Fibroblast of peridontal ligament (primary cell): ENCODE results near the gene SIGLEC1.

Source experiments
- DNase-seq: peaks from one replicate; pipeline ENCODE4 v3.0.0-alpha.2; 2010; ENCODE audit errors: extremely low read depth

The SIGLEC1 gene

DNA sequence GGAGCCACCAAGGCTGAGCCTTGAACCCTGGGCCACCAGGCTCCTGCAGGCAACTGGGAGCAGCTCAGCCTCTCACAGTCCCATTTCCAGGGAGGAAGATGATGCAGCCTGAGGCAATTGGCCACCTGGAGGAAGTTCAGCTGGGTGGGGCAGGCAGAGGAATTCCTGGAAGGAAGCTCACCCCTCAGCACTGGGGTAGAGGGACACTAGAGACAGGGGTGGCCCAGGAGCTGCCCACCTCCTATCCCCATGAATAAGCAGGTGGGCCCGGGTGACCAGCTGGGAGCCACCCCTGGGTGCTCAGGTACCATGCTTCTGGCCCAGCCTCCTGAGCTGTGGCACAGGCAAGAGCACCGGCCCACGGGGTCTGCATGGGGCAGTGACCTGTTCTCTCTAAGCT, 16.5 kb upstream of the SIGLEC1 start:
- DNase-seq = no peak

DNA sequence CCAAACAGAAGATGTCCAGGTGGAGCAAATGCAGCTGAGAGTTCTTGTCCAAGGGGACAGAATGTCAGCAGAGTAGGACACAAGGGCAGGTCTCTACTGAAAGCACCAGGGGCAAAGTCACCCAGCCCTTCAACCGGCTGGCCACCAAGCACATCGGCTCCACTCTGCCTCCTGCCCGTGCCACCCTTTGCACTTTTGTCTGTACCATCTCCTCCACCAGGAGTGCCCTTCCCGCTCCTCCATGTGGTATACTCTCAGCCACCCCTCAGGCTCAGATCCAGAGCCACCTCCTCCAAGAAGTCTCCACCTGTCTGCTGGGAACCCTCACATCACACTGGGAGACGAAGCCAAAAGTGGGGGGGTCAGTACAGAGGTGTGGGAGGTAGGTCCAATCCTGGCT, 16.0 kb upstream of the SIGLEC1 start:
- DNase-seq = no peak

DNA sequence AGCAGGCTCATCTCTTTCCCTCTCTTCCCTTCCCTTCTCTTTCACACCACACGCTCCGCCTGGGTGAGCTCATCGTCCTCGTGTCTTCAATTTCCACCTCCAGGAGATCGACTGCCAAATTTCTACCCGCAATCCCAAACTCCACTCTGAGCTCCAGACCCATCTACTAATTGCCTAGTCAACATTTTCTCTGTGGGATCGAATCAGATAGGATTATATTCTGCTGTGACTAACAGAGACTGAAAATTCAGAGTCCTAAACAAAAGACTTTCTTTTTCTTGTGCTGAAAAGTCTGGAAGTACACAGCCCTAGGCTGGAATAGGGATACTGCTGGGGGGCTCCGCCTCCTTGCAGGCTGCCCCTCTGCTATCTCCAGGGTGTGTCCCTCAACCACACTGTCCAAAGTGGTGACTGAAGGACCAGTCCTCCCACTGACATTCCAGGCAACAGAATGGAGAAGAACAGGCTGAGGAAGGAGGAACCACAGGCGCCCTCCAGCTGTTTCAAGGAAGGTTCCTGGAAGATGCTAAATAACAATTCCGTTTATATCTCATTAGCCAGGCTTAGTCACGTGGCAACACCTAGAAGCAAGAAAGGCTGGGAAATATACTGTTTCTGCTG, 15.1 kb upstream of the SIGLEC1 start:
- peak; percentile 90 for DNase-seq

DNA sequence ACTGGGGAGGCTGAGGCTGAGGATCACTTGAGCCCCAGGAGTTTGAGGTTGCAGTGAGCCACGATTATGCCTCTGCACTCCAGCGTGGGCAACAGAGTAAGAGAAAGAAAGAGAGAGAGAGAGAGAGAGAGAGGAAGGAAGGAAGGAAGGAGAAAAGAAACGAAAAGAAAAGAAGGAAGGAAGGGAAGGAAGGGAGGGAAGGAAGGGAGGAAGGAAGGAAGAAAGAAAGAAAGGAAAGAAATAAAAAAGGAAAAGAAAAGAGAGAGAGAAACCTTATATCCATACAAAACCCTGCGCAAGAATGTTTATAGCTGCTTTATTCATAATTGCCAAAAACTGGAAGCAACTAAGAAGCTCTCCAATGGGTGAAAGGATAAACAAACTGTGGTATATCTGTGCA, 12.0 kb upstream of the SIGLEC1 start:
- no peak for DNase-seq

DNA sequence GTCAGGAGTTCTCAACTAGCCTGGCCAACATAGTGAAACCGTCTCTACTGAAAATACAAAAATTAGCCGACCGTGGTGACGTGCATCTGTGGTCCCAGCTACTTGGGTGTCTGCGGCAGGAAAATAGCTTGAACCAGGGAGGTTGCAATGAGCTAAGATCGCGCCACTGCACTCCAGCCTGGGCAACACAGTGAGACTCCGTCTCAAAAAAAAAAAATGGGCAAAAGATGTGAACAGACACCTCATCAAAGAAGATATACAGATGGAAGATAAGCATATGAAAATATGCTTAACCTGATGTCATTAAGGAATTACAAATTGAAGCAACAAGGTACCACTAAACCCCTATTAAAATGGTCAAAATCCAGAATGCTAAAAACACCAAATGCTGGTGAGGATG, 10.9 kb upstream of the SIGLEC1 start:
- no peak for DNase-seq

DNA sequence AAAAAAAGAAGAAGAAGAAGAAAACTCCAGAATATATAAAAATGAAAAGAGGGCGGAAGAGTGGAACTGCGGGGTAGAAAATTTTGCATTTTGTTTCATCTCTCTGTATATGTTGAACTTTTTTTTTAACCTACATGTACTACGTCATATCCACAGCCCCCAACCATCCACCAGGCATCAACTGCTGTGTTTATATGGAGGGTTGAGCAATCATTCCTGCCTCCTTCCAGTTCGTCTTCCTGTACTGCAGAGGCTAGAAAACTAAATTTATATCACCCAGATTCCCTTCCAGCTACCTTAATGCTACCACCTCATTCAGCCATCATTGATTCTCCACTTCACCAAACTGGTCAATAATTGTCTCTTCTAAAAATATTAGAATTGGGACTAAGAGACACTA, 9.5 kb upstream of the SIGLEC1 start:
- DNase-seq = no peak

DNA sequence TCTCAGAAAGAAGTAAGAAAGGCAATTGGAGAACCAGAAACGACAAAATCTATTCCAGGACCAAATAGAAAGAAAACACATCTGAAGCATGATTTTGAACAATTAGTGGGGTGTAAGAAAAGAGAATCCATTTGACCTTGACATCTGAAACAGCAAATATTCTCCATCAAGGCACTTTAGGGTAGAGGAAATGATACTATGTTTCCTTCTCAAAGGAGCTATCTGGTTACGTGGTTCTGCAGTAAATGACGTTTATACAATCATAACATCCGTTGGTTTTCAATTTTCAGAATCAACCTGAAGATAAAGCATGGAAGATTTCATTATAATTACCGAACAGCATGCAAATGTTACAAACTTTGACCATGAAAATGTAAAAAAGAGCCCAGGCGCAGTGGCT, 8.2 kb upstream of the SIGLEC1 start:
- no peak for DNase-seq

DNA sequence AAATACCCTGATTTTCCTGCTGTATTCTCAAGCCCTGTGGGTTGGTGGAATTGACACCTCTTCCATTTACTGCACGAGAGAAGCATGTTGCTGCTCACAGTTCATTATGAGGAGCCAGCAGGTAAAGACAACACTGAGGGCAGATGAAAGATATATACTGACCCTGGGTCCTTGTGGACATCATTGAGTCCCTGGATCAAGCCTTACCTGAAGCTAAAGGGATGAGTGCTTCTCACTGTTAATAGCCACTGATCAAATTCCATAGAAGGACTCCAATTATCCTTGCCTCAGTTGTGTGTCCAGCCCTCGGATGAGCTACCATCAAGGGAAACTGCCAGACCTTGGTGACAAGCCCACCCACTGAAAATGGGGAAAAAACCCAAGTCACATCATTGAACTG, 7.7 kb upstream of the SIGLEC1 start:
- no peak for DNase-seq

DNA sequence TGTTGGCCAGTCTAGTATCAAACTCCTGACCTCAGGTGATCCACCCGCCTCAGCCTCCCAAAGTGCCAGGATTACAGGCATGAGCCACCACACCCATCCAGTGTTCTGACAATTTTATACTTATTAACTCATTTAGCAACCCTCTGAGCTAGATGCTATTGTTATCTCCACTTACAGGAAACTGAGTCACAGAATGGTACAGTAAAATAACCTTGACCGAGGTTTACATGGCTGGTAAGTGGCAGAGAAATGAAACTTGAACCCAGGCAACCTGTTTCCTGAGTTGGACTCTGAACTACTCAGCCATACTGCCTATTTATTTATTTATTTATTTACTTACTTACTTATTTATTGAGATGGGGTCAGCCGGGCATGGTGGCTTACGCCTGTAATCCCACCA, 6.6 kb upstream of the SIGLEC1 start:
- no peak for DNase-seq

DNA sequence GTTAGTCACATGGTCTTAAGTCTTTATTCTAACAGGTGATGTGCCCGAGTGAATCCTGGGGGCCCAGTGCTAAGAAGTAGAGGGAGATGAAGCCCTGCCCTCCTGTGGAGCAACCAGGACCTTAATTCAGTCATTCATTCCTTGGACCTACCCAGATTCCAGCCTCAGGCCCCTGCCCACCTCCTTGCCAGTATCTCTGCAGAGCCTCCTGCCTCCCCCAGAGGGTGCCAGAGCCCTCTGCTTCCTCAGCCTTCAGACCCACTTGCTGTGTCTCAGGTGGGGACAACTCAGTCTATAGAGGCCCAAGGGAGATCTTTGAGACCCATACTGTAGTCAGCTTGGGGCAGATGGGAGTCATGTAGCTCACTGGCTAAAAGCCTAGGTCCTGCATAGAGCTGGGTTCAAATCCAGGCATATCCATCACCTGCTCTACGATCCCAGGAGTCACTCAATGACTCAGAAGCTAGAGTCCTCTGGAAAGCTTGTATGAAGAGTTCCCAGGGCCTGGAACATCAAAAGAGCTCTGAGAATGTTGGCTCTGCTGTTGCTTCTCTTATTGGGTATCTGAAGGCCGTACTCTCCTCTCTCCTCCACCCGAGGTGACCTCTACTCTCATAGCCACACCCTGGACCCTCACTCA, 3.9 kb upstream of the SIGLEC1 start:
- peak; percentile 41 for DNase-seq

DNA sequence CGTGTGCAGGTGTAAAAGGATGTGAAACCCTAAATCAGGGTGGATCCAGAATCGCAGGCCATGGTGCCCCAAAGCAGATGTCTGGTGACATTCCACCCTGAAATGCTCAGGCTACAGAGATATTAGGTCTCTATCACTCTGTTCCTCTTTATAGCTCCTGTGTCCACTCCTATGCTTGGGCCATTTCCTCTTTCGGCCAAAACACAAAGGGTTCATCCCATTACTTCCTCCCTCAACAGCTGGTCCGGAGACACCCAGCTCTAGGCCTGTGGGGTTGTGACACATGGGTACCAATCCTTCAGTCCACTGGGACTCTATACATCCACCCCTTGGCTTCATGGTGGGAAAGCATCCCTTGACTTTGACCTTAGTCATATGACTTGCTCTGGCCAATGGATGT, 1.7 kb upstream of the SIGLEC1 start:
- DNase-seq = no peak

DNA sequence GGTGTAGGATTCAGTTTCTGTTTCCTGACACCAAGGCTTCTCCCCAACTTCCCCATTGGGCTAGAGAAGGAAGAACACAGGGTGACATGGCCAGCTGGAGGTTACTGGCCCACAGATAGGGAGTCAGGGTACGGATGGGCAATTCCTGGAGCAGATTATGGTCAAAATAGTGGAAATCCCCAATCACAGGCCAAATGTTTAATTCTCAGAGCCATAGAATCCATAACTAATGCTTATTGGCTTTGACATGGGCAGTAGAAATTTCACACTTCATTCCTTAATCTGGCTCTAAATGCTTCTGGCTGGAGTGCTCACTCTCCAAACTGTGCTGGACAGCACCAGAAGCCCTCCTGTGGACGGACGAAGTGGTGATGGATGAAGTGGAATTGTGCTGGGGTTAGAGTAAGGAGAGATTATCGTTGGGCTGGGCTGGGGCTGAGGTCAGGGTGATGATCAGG, 887 bp downstream of the SIGLEC1 start:
- no peak for DNase-seq

DNA sequence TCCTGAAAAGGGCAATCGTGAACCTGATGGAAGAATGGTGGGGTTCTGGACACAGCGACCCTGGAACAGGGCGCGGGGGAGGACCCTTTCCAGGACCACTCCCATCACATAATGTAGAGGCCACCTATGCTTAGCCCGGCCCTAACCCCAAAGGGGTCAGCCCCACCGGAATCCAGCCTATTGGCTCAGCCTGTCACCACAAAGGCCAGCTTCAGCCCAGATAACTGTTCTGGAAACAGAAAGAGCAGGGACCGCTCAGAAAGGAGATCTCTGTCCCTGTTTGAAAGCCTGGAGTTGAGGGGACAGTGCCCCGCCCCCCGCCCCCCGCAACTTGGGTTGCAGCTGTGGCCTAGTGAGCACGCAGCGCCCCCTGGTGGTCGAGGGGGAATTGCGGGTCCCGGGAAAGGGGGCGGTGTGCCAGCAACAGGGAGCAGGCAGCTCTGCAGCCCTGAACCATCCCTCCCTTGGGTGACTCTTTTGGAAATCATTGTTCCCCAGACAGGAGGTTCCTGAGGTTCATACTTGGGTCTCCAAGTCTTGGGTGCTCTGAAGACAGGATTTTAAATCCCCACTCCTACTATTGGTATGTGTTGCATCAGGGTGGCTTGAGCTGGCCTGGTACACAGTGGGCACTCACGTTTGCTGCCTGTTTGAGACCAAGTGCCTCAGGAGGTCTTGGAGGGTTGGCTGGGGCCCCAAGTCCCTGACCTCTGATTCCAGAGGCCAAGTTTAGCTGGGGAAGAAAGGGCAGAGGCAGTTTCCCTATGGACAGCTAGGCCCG, 1.5 kb downstream of the SIGLEC1 start:
- DNase-seq = peak; percentile 54

DNA sequence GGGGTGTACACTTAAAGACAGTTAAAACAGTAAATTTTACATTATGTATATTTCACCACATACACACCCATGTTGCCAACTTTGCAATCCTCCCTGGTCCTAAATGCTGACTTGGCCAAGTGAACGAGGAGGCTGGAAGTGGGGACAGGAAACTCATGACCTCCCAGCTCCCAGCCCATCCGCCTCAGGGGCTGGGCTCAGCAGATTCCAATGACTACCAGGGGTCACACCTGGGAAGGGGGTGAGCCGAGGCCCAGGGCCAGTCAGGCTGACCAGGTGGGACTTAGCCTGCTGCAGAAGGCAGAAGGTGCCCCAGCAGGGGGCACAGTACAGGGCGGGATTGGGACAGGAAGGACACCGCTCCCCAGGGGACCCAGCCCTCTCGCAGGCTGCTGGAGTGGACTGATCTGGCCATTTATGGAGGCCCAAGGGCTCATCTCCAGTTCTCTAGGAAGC, 2.4 kb downstream of the SIGLEC1 start:
- no peak for DNase-seq

DNA sequence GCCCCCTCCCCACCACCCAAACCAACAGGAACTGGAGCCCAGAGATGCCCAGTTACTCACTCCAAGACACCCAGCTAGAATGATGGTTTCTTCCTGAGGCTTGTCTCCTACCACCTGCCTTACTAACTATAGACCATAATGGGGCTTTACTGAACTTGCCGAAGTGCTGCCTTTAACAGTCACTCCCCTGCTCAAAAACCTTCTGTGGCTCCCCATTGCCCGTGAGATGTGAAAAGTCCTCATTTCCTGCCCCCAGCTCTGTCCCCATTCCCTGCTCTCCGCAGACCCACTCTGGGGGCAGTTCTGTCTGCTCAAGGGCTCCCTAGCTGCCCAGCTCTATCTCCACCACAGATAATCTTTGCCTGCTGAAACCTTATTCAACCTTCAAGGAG, 4.9 kb downstream of the SIGLEC1 start:
- DNase-seq = no peak

DNA sequence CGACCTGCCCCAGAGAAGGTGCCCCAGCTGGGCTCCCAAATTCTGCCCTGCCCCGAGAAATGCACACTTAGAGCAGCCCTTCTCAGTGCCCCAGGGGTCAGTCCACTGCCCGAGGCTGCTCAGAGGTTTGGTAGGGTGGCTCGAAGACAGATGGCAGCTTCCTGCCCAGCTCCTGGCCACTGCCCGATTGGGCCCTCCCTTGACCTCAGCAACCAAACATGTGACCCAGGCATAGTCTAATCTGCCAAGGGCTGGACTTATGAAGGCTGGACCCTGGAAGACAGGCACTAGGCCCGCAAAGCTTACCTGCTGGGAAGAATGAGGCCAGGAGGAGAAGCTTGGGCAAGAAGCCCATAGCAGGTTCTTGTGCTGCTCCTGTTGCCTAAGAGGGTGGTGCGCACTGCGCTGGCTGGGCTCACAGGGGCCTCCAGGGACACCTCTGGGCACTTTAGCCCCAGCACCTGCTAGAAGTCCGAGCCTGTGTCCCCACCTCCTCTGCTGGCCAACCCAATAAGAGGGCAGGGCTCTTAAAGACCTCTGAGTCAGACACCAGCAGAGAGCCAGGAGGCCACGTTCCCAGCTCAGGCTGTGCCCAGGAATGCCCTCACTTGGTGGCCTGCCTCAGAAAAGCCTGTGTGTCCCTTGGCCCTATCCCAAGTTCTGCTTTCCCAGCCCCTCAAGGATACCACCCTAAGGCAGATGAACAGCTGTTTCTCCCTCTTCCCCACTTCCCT, 5.5 kb downstream of the SIGLEC1 start:
- peak; percentile 41 for DNase-seq

DNA sequence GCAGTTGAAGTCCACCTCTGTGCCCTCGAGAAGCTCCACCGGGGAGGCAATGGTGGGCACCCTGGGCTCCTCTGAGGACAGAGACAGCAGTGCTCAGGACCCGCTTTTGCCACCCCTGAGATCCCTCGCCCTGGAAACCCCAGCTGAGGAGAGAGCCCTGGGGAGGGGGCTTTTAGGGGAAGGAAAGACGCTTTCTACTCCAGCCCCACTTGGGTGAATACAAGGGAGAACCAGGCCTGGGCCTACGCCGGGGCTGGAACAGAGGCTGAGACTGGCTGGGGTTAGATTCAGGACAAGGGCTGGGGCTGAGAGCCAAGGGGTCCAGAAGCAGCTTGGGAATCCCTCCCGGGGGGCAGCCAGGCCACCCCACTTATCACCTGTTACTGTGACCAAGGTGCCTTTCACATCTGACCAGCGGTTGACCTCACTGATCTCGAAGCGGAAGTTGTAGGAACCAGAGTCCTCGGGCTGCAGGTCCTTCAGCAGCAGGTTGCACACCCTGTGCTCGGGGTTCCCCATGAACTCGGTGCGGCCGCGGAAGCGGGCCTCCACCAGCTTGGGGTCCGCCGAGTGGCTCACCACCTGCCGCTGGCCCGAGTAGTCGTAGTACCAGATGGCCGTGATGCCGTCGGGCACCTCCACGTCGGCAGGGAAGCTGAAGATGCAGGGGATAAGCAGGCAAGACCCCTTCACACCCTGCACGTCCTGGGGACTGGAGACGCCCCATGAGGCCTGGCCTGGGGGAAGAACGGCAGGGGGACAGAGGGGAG, 6.2 kb downstream of the SIGLEC1 start:
- DNase-seq = no peak

DNA sequence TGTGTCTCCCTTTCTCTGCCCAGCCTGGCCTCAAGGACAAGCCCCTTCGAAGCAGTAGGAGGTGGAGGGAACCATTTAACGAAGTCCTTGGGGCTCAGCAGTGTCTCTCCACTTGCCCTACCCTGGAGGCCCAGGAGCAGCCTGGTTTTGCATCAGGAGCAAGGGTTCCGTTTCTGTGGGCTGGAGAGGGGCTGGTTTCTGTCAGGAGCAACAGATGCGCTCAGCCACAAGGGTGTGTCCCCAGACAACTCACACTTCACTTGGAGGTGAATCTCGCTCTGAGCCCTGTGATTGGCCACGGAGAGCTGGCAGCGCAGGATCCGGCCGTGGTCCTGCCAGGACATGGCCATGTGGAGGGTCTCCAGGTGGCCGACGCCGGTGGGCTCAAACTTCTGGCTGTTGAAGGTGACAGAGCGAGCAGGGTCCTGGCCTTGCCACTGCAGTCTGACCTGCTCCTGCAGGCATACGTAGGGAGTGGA, 6.9 kb downstream of the SIGLEC1 start:
- DNase-seq = no peak

DNA sequence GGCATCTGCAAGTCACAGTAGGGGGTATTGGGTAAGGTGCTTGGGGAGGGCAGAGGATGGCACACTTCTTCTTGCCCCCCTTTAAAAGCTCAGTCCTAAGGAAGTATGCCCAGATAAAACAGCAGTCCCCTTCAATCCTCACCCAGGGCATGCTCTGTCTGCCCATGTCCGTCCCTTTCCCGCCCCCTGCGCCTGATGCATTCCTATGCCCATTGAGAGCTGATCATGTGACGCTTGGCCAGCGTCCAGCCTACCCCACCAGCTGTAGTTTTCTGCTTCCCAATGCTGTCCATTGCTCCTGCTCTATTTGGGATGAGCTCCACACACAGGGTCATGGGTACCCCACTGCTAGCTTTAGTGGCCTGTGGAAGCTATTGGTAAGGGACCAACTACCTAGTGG, 8.3 kb downstream of the SIGLEC1 start:
- DNase-seq = no peak

DNA sequence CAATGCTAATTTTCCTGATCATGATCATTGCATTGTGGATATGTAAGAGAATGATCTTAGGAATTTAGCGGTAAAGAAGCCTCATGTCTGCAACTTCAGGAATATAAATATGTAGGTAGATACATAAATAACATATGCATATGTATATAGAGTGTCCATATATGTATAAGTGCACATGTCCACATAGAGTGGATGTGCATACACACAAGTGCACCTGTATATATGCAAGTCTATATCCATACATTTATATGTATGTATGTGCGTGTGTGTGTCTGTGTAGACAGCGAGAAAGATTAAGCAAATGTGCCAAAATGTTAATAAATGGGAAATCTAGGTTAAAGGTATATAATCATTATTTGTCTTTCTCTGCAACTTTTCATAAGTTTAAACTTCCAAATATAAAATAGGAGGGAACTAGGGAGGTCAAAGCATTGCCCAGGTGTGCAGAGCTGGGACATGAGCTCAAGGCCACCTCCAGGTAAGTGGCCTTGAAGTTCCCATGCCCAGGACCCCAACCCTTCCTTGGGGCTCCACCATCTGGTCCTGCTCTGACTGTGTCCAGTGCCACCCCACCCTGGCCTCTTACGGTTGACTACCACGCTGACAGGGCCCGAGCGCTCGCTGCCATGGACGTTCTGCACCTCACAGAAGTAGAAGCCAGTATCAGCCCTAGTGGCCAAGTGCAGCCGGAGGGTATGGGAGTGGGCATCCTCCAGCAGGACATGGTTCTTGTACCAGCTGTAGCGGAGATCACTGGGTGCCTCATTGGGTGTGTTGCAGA, 9.6 kb downstream of the SIGLEC1 start:
- DNase-seq = no peak
